HCT116 (cell line): Measurements from ENCODE around the gene NEK7. TPM values are rescaled to one million over a fixed set of nuclear protein-coding genes. Genes with fewer than 3 reads are reported as not detected.

ENCODE experiments used
- ATAC-seq: fragments of 200-7000 bp; cut with Tn5 transposase; 2 replicates; pipeline ENCODE4 v1.9.1; 2020; ENCODE audit warnings: mild to moderate bottlenecking, moderate library complexity
- BruUV-seq: library from RNA; stranded (reverse); fragments of 400-500 nt; replicated peaks from 2 replicates; lab custom pipeline; 2021; lab: Mats Ljungman, UMichigan
- CTCF ChIA-PET: fragments of 300-600 bp; sonication (Branson Sonifier 250); formaldehyde crosslinking; loops from one replicate; lab custom pipeline; 2021; ENCODE audit warnings: antibody characterized with exemption; lab: Charles Lee
- POLR2A ChIA-PET: fragments of 300-600, 350-600 bp; sonication (Branson Sonifier 250); formaldehyde crosslinking; loops from one replicate; lab custom pipeline; 2021; ENCODE audit warnings: antibody characterized with exemption; lab: Charles Lee
- RAD21 ChIA-PET, 2 experiments: fragments of 300-600 bp; sonication (Branson Sonifier 250); formaldehyde crosslinking; loops; one replicate each; lab custom pipeline; 2023; ENCODE audit warnings: low total read pairs in 2 of 2; ENCODE audit not compliant: uncharacterized antibody in 2 of 2, unreplicated experiment in 2 of 2, low non-redundant PET in 1 of 2; lab: Charles Lee
- DNase-seq: peaks from one replicate; pipeline ENCODE4 v3.0.0-alpha.2; 2010; ENCODE audit warnings: low read depth, low spot score
- H2AFZ ChIP-seq: fragments of 200-600 bp; shearing (Covaris generic), sonication (generic); 2 replicates; pipeline ENCODE4 v1.6.1; 2017; ENCODE audit warnings: low read depth, mixed run types, mixed read lengths, antibody characterized with exemption, low read length; ENCODE audit not compliant: poor library complexity, severe bottlenecking
- H3K27ac ChIP-seq: 2 replicates; pipeline ENCODE4 v1.5.1; 2012; ENCODE audit warnings: low read depth, low read length
- H3K27me3 ChIP-seq: fragments of 200-600 bp; sonication (generic); 2 replicates; pipeline ENCODE4 v1.6.1; 2016; ENCODE audit warnings: mixed run types, low read length, mixed read lengths; ENCODE audit not compliant: insufficient read depth
- H3K36me3 ChIP-seq, 2 experiments: fragments of 200-500 bp in 1 of 2; fragments of 200-600 bp in 1 of 2; sonication (Bioruptor generic) in 1 of 2; sonication (generic) in 1 of 2; 2 replicates each; pipeline versions ENCODE4 v1.5.1 to v1.6.1; 2014 to 2016; ENCODE audit warnings: low read length in 2 of 2, inconsistent platforms in 1 of 2, mixed read lengths in 1 of 2, mixed run types in 1 of 2; ENCODE audit not compliant: insufficient read depth in 2 of 2, control insufficient read depth in 1 of 2
- H3K4me1 ChIP-seq, 2 experiments: fragments of 200-600 bp in 1 of 2; sonication (generic) in 1 of 2; 2 replicates each; pipeline versions ENCODE4 v1.5.1 to v1.6.1; 2012 to 2017; ENCODE audit warnings: low read length in 2 of 2, inconsistent platforms in 1 of 2, mild to moderate bottlenecking in 1 of 2, mixed read lengths in 1 of 2, mixed run types in 1 of 2, moderate library complexity in 1 of 2; ENCODE audit not compliant: insufficient read depth in 2 of 2, control insufficient read depth in 1 of 2
- H3K4me2 ChIP-seq: fragments of 200-600 bp; sonication (generic); 2 replicates; pipeline ENCODE4 v1.6.1; 2017; ENCODE audit warnings: mixed run types, low read length, mixed read lengths
- H3K4me3 ChIP-seq, 2 experiments: fragments of 200-600 bp in 1 of 2; sonication (generic) in 1 of 2; replicated peaks in 1 of 2; 2 replicates each; pipeline ENCODE4 v1.5.1; 2011 to 2016; ENCODE audit warnings: low read length in 2 of 2, control low read depth in 1 of 2, low read depth in 1 of 2, mild to moderate bottlenecking in 1 of 2, mixed read lengths in 1 of 2, mixed run types in 1 of 2
- H3K79me2 ChIP-seq: fragments of 200-600 bp; sonication (generic); 2 replicates; pipeline ENCODE4 v1.6.1; 2017; ENCODE audit warnings: mild to moderate bottlenecking, mixed run types, low read length, moderate library complexity, mixed read lengths; ENCODE audit not compliant: insufficient read depth
- H3K9ac ChIP-seq: fragments of 200-600 bp; sonication (generic); 2 replicates; pipeline ENCODE4 v1.6.1; 2016; ENCODE audit warnings: low read length, mixed read lengths
- H3K9me2 ChIP-seq: fragments of 200-600 bp; sonication (generic), shearing (Covaris generic); 2 replicates; pipeline ENCODE4 v1.6.1; 2017; ENCODE audit warnings: mixed run types, mild to moderate bottlenecking, moderate library complexity; ENCODE audit not compliant: insufficient read depth
- H3K9me3 ChIP-seq, 2 experiments: fragments of 200-500 bp in 1 of 2; fragments of 200-600 bp in 1 of 2; sonication (Bioruptor generic) in 1 of 2; sonication (generic) in 1 of 2; 2 replicates each; pipeline ENCODE4 v1.6.1; 2014 to 2017; ENCODE audit warnings: low read length in 2 of 2, mixed read lengths in 2 of 2, inconsistent platforms in 1 of 2, low read depth in 1 of 2, mild to moderate bottlenecking in 1 of 2, mixed run types in 1 of 2, moderate library complexity in 1 of 2; ENCODE audit not compliant: control insufficient read depth in 1 of 2, insufficient read depth in 1 of 2
- H4K20me1 ChIP-seq: fragments of 200-600 bp; sonication (generic), shearing (Covaris generic); 2 replicates; pipeline ENCODE4 v1.6.1; 2017; ENCODE audit warnings: mixed run types, mild to moderate bottlenecking, moderate library complexity; ENCODE audit not compliant: insufficient read depth
- EGR1 ChIP-seq: IDR thresholded peaks from 2 replicates; pipeline ENCODE4 v1.6.1; 2012; ENCODE audit warnings: low read depth
- EZH2 ChIP-seq: fragments of 200-600 bp; sonication (generic); IDR thresholded peaks from 2 replicates; pipeline ENCODE4 v1.6.1; 2017; ENCODE audit warnings: antibody characterized with exemption, mixed run types
- FOSL1 ChIP-seq: IDR thresholded peaks from 2 replicates; pipeline ENCODE4 v1.6.1; 2012; ENCODE audit warnings: low read depth
- ZFX ChIP-seq: fragments of 450-650 bp; IDR thresholded peaks from 2 replicates; pipeline ENCODE4 v1.6.1; 2017
- intact Hi-C: fragments of 100-400 bp; cut with micrococcal nuclease; formaldehyde crosslinking; loops from 2 replicates; pipeline ENCODE4 v1.10.0; 2022
- total RNA-seq: library from RNA; stranded (reverse); gene quantifications from one replicate; pipeline ENCODE4 v1.2.1, GENCODE V29; 2021; ENCODE audit not compliant: unreplicated experiment
- TF ChIP-seq, protein P1 (sequence below): IDR thresholded peaks from 2 replicates; pipeline ENCODE4 v1.6.1; 2012

Gene NEK7
- total RNA-seq, 1 experiment from 2014 or later: 33.0 TPM

- Histone ChIP-seq H3K4me3 (no peak overlapping the region), H3K9me2 (no peaks in the 10 kb centered on the region), H2AFZ (no peak overlapping the region), H3K4me1 (peaks cover 0 to 4% of the 10 kb centered on the region in 2 experiments; a peak in 1 of 4 replicates), H3K36me3 (no peaks in the 10 kb centered on the region), H3K4me2 (no peak overlapping the region), H4K20me1 (no peaks in the 10 kb centered on the region; the same call in 1 of the 2 replicates), H3K27me3 (no peaks in the 10 kb centered on the region), H3K9ac (no peak overlapping the region), H3K27ac (no peak overlapping the region), H3K9me3 (no peaks in the 10 kb centered on the region), H3K79me2 (peaks cover 64% of the 10 kb centered on the region)
- intact Hi-C loops: no loop called here
- TF ChIP-seq EZH2 (no peak), ZFX (no peak), EGR1 (no peak), FOSL1 (no peak)
- TF ChIP-seq, protein P1, sequence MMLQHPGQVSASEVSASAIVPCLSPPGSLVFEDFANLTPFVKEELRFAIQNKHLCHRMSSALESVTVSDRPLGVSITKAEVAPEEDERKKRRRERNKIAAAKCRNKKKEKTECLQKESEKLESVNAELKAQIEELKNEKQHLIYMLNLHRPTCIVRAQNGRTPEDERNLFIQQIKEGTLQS: no peak
- ChIA-PET POLR2A (no interaction called here), CTCF (no interaction called here), RAD21 (no interaction called here)
- DNase-seq (no peak), ATAC-seq (no peak)
- no TSS peak for BruUV-seq
Measured at GRCh38 chr1:198169672-198170071, 12.9 kb downstream of the NEK7 start.

GRCh38 chr1:198171667-198172540, 15.1 kb downstream of the NEK7 start:
- H3K4me2 ChIP-seq: no peak overlapping the region
- H3K9me3 ChIP-seq: no peaks in the 10 kb centered on the region
- H3K79me2 ChIP-seq: peaks cover 47% of the 10 kb centered on the region
- DNase-seq (no peak), ATAC-seq (no peak)
- intact Hi-C loops: no loop called here
- peaks cover 0 to 4% of the 10 kb centered on the region in 2 experiments; a peak in 1 of 4 replicates for H3K4me1 ChIP-seq
- ChIA-PET CTCF (no interaction called here), POLR2A (no interaction called here), RAD21 (no interaction called here)
- BruUV-seq: no TSS peak
- no peak overlapping the region for H3K9ac ChIP-seq
- H3K4me3 ChIP-seq: no peak overlapping the region
- H4K20me1 ChIP-seq: no peaks in the 10 kb centered on the region; the same call in 1 of the 2 replicates
- no peaks in the 10 kb centered on the region for H3K9me2 ChIP-seq
- H3K27ac ChIP-seq: no peak overlapping the region
- no peaks in the 10 kb centered on the region for H3K27me3 ChIP-seq
- no peak overlapping the region for H2AFZ ChIP-seq
- TF ChIP-seq, protein P1: no peak
- TF ChIP-seq, all 23 proteins: peak for 0
- H3K36me3 ChIP-seq: no peaks in the 10 kb centered on the region
